GM12892 (cell line): ENCODE results near the gene KCNK7. TPM values are rescaled to one million over a fixed set of nuclear protein-coding genes. Genes with fewer than 3 reads are reported as not detected.
"Not testable (repeated sequence)": the region's sequence is repeated elsewhere in the genome, so short reads cannot be mapped to it uniquely, and the experiment has no call there.

Source experiments
- DNase-seq: peaks from one replicate; pipeline ENCODE4 v3.0.0; 2011; ENCODE audit not compliant: insufficient read length
- FAIRE-seq: peaks from 2 replicates; lab custom pipeline; 2011; peaks lifted over from hg19 to GRCh38; lab: Jason Lieb, UNC
- POLR2A ChIP-seq: IDR thresholded peaks from 2 replicates; pipeline ENCODE4 v1.6.1; 2011; ENCODE audit warnings: low read depth, low read length, control low read depth
- POLR2AphosphoS5 ChIP-seq: IDR thresholded peaks from 2 replicates; pipeline ENCODE4 v1.6.1; 2011; ENCODE audit warnings: low read depth, low read length, control low read depth
- TAF1 ChIP-seq: IDR thresholded peaks from 2 replicates; pipeline ENCODE4 v1.6.1; 2011; ENCODE audit warnings: low read depth, mild to moderate bottlenecking, control low read depth, low read length, borderline replicate concordance
- polyA plus RNA-seq: library from polyadenylated mRNA; unstranded; fragments of >200 nt; gene quantifications from one replicate; pipeline ENCODE4 v1.2.1, GENCODE V29; 2012; ENCODE audit warnings: missing spikeins, inconsistent platforms; ENCODE audit not compliant: missing spikeins

Gene KCNK7
- polyA plus RNA-seq = not detected

GRCh38 chr11:65595543-65596281 is at the start of gene KCNK7:
Gene KCNK7, minus strand, starts transcription at chr11:65595800. Its CDS starts 28 bp downstream, at chr11:65595772.
- no peak for DNase-seq
- no peak for TF ChIP-seq TAF1
- no peak for TF ChIP-seq POLR2A
- no peak; the same call in 1 of the 2 replicates for TF ChIP-seq POLR2AphosphoS5
- no peak for FAIRE-seq

- FAIRE-seq = no peak
- DNase-seq = no peak
- no peak for TF ChIP-seq TAF1
- no peak for TF ChIP-seq POLR2A
- no peak for TF ChIP-seq POLR2AphosphoS5
Observed at GRCh38 chr11:65644837-65645236, 49.2 kb upstream of the KCNK7 start.

- FAIRE-seq (no peak), DNase-seq (no peak)
- TF ChIP-seq POLR2AphosphoS5 = no peak
- TF ChIP-seq TAF1 = no peak
- TF ChIP-seq POLR2A = no peak
Observed at GRCh38 chr11:65643971-65644370, 48.4 kb upstream of the KCNK7 start.

- DNase-seq = no peak
- no peak for FAIRE-seq
- TF ChIP-seq TAF1 (no peak), POLR2A (no peak), POLR2AphosphoS5 (no peak)
Observed at GRCh38 chr11:65642014-65642671, 46.5 kb upstream of the KCNK7 start.

GRCh38 chr11:65641297-65642013 is 45.9 kb upstream of the KCNK7 start:
- DNase-seq (no peak), FAIRE-seq (peak; percentile 40)
- no peak for TF ChIP-seq POLR2AphosphoS5
- TF ChIP-seq TAF1 = no peak
- no peak for TF ChIP-seq POLR2A

- TF ChIP-seq POLR2A (no peak), TAF1 (no peak), POLR2AphosphoS5 (no peak; the same call in 1 of the 2 replicates)
- no peak for FAIRE-seq
- no peak for DNase-seq
Observed at GRCh38 chr11:65640483-65641296, 45.1 kb upstream of the KCNK7 start.

- peak; percentile 98 for FAIRE-seq
Observed at GRCh38 chr11:65639623-65640482, 44.3 kb upstream of the KCNK7 start.

GRCh38 chr11:65639228-65639597 is 43.6 kb upstream of the KCNK7 start:
- not testable (repeated sequence) for FAIRE-seq

More at GRCh38 chr11:65639623-65640482, 44.3 kb upstream of the KCNK7 start:
- peak; percentile 57 for DNase-seq
- TF ChIP-seq TAF1 (no peak), POLR2AphosphoS5 (peak; percentile 53; the same call in 1 of the 2 replicates), POLR2A (peak; percentile 63; the same call in 1 of the 2 replicates)

GRCh38 chr11:65637794-65638419 is 42.3 kb upstream of the KCNK7 start, which contains the start of gene SIPA1:
Gene SIPA1, plus strand, starts transcription at chr11:65638101. Its CDS starts 2,821 bp downstream, at chr11:65640922.
- DNase-seq = peak; percentile 80
- FAIRE-seq = peak; percentile 96
- TF ChIP-seq TAF1 (no peak), POLR2AphosphoS5 (peak; percentile 33; the same call in 1 of the 2 replicates), POLR2A (peak; percentile 68; the same call in 1 of the 2 replicates)

More at GRCh38 chr11:65639228-65639597, 43.6 kb upstream of the KCNK7 start:
- DNase-seq = not testable (repeated sequence)

GRCh38 chr11:65637032-65637557 is 41.5 kb upstream of the KCNK7 start:
- no peak for DNase-seq
- FAIRE-seq = no peak
- TF ChIP-seq TAF1 = no peak
- no peak for TF ChIP-seq POLR2A
- TF ChIP-seq POLR2AphosphoS5 = no peak
